ENCODE measurements around the gene SORCS2.

SORCS2 gene

GRCh38 chr4:7717946-7718490 is 525.7 kb downstream of the SORCS2 start:
- Histone ChIP-seq H3K4me1 (no peaks in the 10 kb centered on the region), H3K27me3 (no peaks in the 10 kb centered on the region), H3K4me3 (ENCODE audit: low read depth, low read length) (no peak overlapping the region), H3K36me3 (no peaks in the 10 kb centered on the region), H3K9me3 (no peaks in the 10 kb centered on the region)
- DNase-seq: no peak
- no peak for TF ChIP-seq CTCF (IDR thresholded peaks at IDR 0.05; ENCODE audit: low read depth, low read length)

GRCh38 chr4:7719354-7720174 is 527.2 kb downstream of the SORCS2 start:
- Histone ChIP-seq H3K4me1 (no peaks in the 10 kb centered on the region), H3K9me3 (no peaks in the 10 kb centered on the region), H3K4me3 (ENCODE audit: low read depth, low read length) (no peak overlapping the region), H3K36me3 (no peaks in the 10 kb centered on the region), H3K27me3 (no peaks in the 10 kb centered on the region)
- peak; percentile 80 for TF ChIP-seq CTCF (IDR thresholded peaks at IDR 0.05; ENCODE audit: low read depth, low read length)
- DNase-seq: peak; percentile 89

GRCh38 chr4:7721984-7722551 is 529.7 kb downstream of the SORCS2 start:
- Histone ChIP-seq H3K4me3 (ENCODE audit: low read depth, low read length) (no peak overlapping the region), H3K4me1 (no peaks in the 10 kb centered on the region), H3K9me3 (no peaks in the 10 kb centered on the region), H3K27me3 (no peaks in the 10 kb centered on the region), H3K36me3 (no peaks in the 10 kb centered on the region)
- TF ChIP-seq CTCF (IDR thresholded peaks at IDR 0.05; ENCODE audit: low read depth, low read length): peak; percentile 43
- no peak for DNase-seq

- H3K27me3 ChIP-seq: no peaks in the 10 kb centered on the region
- H3K4me1 ChIP-seq: no peaks in the 10 kb centered on the region
- no peaks in the 10 kb centered on the region for H3K9me3 ChIP-seq
- H3K36me3 ChIP-seq: no peaks in the 10 kb centered on the region
- TF ChIP-seq CTCF (IDR thresholded peaks at IDR 0.05; ENCODE audit: low read depth, low read length): no peak
- H3K4me3 ChIP-seq (ENCODE audit: low read depth, low read length): no peak overlapping the region
- DNase-seq: no peak
These were observed 530.5 kb downstream of the SORCS2 start for GRCh38 chr4:7722766-7723387.

GRCh38 chr4:7723625-7724024 is 531.3 kb downstream of the SORCS2 start:
- Histone ChIP-seq H3K9me3 (no peaks in the 10 kb centered on the region), H3K27me3 (no peaks in the 10 kb centered on the region), H3K36me3 (no peaks in the 10 kb centered on the region), H3K4me3 (ENCODE audit: low read depth, low read length) (no peak overlapping the region), H3K4me1 (no peaks in the 10 kb centered on the region)
- DNase-seq: no peak
- no peak for TF ChIP-seq CTCF (IDR thresholded peaks at IDR 0.05; ENCODE audit: low read depth, low read length)

Measured in BE2C (cell line).